Endodermal cell (in vitro differentiated cells): ENCODE data around the gene SH3BP2. TPM values are rescaled to one million over a fixed set of nuclear protein-coding genes. Genes with fewer than 3 reads are reported as not detected.

Experiments
- DNase-seq: peaks from one replicate; pipeline ENCODE4 v3.0.0-alpha.2; 2017
- H3K27ac ChIP-seq: 2 replicates; pipeline ENCODE4 v1.5.1; 2013; ENCODE audit warnings: mild to moderate bottlenecking, low read depth, low read length, moderate library complexity
- H3K27me3 ChIP-seq: 2 replicates; pipeline ENCODE4 v1.6.1; 2013; ENCODE audit warnings: mild to moderate bottlenecking, low read length, moderate library complexity; ENCODE audit not compliant: insufficient read depth, control insufficient read depth, poor library complexity, severe bottlenecking
- H3K36me3 ChIP-seq: 2 replicates; pipeline ENCODE4 v1.7.0; 2013; ENCODE audit warnings: mild to moderate bottlenecking, low read length, moderate library complexity; ENCODE audit not compliant: control insufficient read depth, insufficient read depth
- H3K4me1 ChIP-seq: one replicate; pipeline ENCODE4 v1.7.0; 2013; ENCODE audit warnings: low read length; ENCODE audit not compliant: control insufficient read depth, insufficient read depth
- H3K4me3 ChIP-seq: 2 replicates; pipeline ENCODE4 v1.5.1; 2013; ENCODE audit warnings: mild to moderate bottlenecking, low read length, moderate library complexity
- H3K9ac ChIP-seq: 2 replicates; pipeline ENCODE4 v1.6.1; 2013; ENCODE audit warnings: mild to moderate bottlenecking, low read length, moderate library complexity; ENCODE audit not compliant: poor library complexity, severe bottlenecking; ENCODE audit errors: extremely low read depth
- H3K9me3 ChIP-seq: 2 replicates; pipeline ENCODE4 v1.6.1; 2013; ENCODE audit warnings: mild to moderate bottlenecking, low read length, moderate library complexity; ENCODE audit not compliant: control insufficient read depth
- H3K27ac Mint-ChIP-seq: 2 replicates; pipeline ENCODE4 v1.8.0; 2020; ENCODE audit warnings: mixed read lengths
- H3K27me3 Mint-ChIP-seq: 2 replicates; pipeline ENCODE4 v1.8.0; 2021; ENCODE audit warnings: mild to moderate bottlenecking, mixed read lengths; ENCODE audit not compliant: insufficient read depth
- H3K36me3 Mint-ChIP-seq: 2 replicates; pipeline ENCODE4 v1.8.0; 2020; ENCODE audit warnings: low read depth, mixed read lengths
- H3K4me1 Mint-ChIP-seq: 2 replicates; pipeline ENCODE4 v1.8.0; 2020; ENCODE audit warnings: mixed read lengths
- H3K4me3 Mint-ChIP-seq: 2 replicates; pipeline ENCODE4 v1.8.0; 2020; ENCODE audit warnings: mild to moderate bottlenecking, moderate library complexity, mixed read lengths
- H3K9me3 Mint-ChIP-seq: 2 replicates; pipeline ENCODE4 v1.8.0; 2020; ENCODE audit warnings: mild to moderate bottlenecking, mixed read lengths
- CTCF ChIP-seq: fragments of 200-600 bp; sonication (generic); conservative IDR thresholded peaks from 2 replicates; pipeline ENCODE4 v1.5.0; 2021; ENCODE audit warnings: antibody characterized with exemption, mild to moderate bottlenecking
- WGBS, 2 experiments: methylation state at CpG; one replicate each; pipeline versions ENCODE4 v1.1.5 to v1.1.7; 2013; ENCODE audit warnings: missing lambda C conversion rate in 2 of 2, mixed read lengths in 1 of 2; ENCODE audit not compliant: insufficient coverage in 1 of 2, insufficient read length in 1 of 2; 5-methylcytosine and 5-hydroxymethylcytosine counted together
- total RNA-seq, 2 donors: library from RNA; stranded (reverse); fragmentation: NEBNext Ultra II Directional in 1 of 2; extraction: Animal tissue kit (Norgen Biotek cat#: 25700) in 1 of 2; gene quantifications; 2 replicates in 1 of 2; 3 replicates in 1 of 2; pipeline ENCODE4 v1.2.1, GENCODE V29; 2021

SH3BP2 gene
- total RNA-seq, 2 donors from 2014 or later = 40.5 to 43.8 TPM

- Histone ChIP-seq H3K27ac (no peak overlapping the region), H3K9me3 (no peaks in the 10 kb centered on the region)
- WGBS, 2 experiments = 73 to 94% methylated on average over 13 to 21 of the region's 23 CpGs
Observed at GRCh38 chr4:2754848-2755819, 37.8 kb upstream of the SH3BP2 start.

GRCh38 chr4:2755821-2756690 is 36.8 kb upstream of the SH3BP2 start, which contains the start of gene TNIP2:
TSS of gene TNIP2 (minus strand) at chr4:2756336. CDS start at chr4:2756289, 47 bp downstream.
- H3K36me3 ChIP-seq = no peaks in the 10 kb centered on the region
- peak within 1 kb of the TSS; percentile 38 for H3K27ac ChIP-seq
- peaks cover 8% of the 10 kb centered on the region for H3K4me1 Mint-ChIP-seq
- H3K9me3 ChIP-seq = no peaks in the 10 kb centered on the region
- no peaks in the 10 kb centered on the region for H3K27me3 ChIP-seq
- H3K9ac ChIP-seq = peak within 1 kb of the TSS; percentile 20
- peaks cover 6% of the 10 kb centered on the region for H3K36me3 Mint-ChIP-seq
- DNase-seq = peak; percentile 93
- H3K27ac Mint-ChIP-seq = no peak within 1 kb of the TSS
- peak within 1 kb of the TSS; percentile 61 for H3K4me3 Mint-ChIP-seq
- no peaks in the 10 kb centered on the region for H3K9me3 Mint-ChIP-seq
- H3K4me3 ChIP-seq = peak within 1 kb of the TSS; percentile 88
- H3K27me3 Mint-ChIP-seq = peaks cover 6% of the 10 kb centered on the region
- peak; percentile 67 for TF ChIP-seq CTCF
- 1 to 5% methylated on average over 18 to 84 of the region's 96 CpGs for WGBS, 2 experiments
- H3K4me1 ChIP-seq = no peaks in the 10 kb centered on the region

More at GRCh38 chr4:2754848-2755819, 37.8 kb upstream of the SH3BP2 start:
- Mint-ChIP-seq H3K27ac (no peak overlapping the region), H3K27me3 (peaks cover 6% of the 10 kb centered on the region), H3K9me3 (no peaks in the 10 kb centered on the region), H3K4me1 (peaks cover 5% of the 10 kb centered on the region), H3K36me3 (peaks cover 7% of the 10 kb centered on the region), H3K4me3 (peak overlapping the region; percentile 61)
- TF ChIP-seq CTCF = no peak
- Histone ChIP-seq H3K9ac (peak overlapping the region; percentile 20), H3K27me3 (no peaks in the 10 kb centered on the region), H3K4me1 (no peaks in the 10 kb centered on the region), H3K4me3 (peak overlapping the region; percentile 88), H3K36me3 (no peaks in the 10 kb centered on the region)
- DNase-seq = no peak

- H3K9me3 Mint-ChIP-seq = no peaks in the 10 kb centered on the region
Observed at GRCh38 chr4:2756691-2757350, 36.1 kb upstream of the SH3BP2 start.

More at GRCh38 chr4:2756691-2757350, 36.1 kb upstream of the SH3BP2 start:
- DNase-seq = no peak
- Histone ChIP-seq H3K36me3 (no peaks in the 10 kb centered on the region), H3K9me3 (no peaks in the 10 kb centered on the region), H3K9ac (no peak overlapping the region), H3K4me3 (no peak overlapping the region), H3K27ac (no peak overlapping the region), H3K27me3 (no peaks in the 10 kb centered on the region), H3K4me1 (no peaks in the 10 kb centered on the region)
- peak overlapping the region; percentile 61 for H3K4me3 Mint-ChIP-seq
- WGBS, 2 experiments = 81 to 84% methylated on average over 20 to 25 of the region's 25 CpGs
- H3K27me3 Mint-ChIP-seq = peaks cover 6% of the 10 kb centered on the region
- no peak overlapping the region for H3K27ac Mint-ChIP-seq
- H3K36me3 Mint-ChIP-seq = peaks cover 6% of the 10 kb centered on the region
- TF ChIP-seq CTCF = no peak
- H3K4me1 Mint-ChIP-seq = peaks cover 8% of the 10 kb centered on the region
